Measurements from ENCODE around the gene HHATL. TPM values are rescaled to one million over a fixed set of nuclear protein-coding genes. Genes with fewer than 3 reads are reported as not detected.

The HHATL gene
- total and polyA plus RNA-seq, 4 donors, result 0.17 TPM; not detected in 3

GRCh38 chr3:42701371-42702065 lies 1.1 kb downstream of the HHATL start:
- Histone ChIP-seq H3K9me3 (ENCODE audit: control insufficient read depth in 4 of 4, low read length in 3 of 4) (no peaks in the 10 kb centered on the region), H3K27ac (ENCODE audit: low read depth in 1 of 2, low read length in 2 of 2) (no peak overlapping the region), H3K4me1 (ENCODE audit: control insufficient read depth in 4 of 4, insufficient read depth in 4 of 4, low read length in 3 of 4) (no peaks in the 10 kb centered on the region), H3K4me3 (ENCODE audit: low read depth in 1 of 3, low read length in 3 of 3) (no peak overlapping the region), H3K9ac (ENCODE audit: low read depth in 1 of 2, low read length in 2 of 2) (no peak overlapping the region), H3K27me3 (ENCODE audit: control insufficient read depth in 4 of 4, insufficient read depth in 4 of 4, low read length in 3 of 4) (no peaks in the 10 kb centered on the region), H3K36me3 (ENCODE audit: control insufficient read depth in 4 of 4, insufficient read depth in 3 of 4, low read depth in 1 of 4, low read length in 3 of 4) (no peaks in the 10 kb centered on the region)
- TF ChIP-seq YY1 (IDR thresholded peaks at IDR 0.05) (no peak), REST (IDR thresholded peaks at IDR 0.05) (peak; percentile 98), SP1 (IDR thresholded peaks at IDR 0.05) (no peak)
- 46% methylated on average over 15 of the region's 15 CpGs for WGBS
- DNase-seq (ENCODE audit: low spot score), result peak; percentile 65

- TF ChIP-seq GABPA (IDR thresholded peaks at IDR 0.05 in 1 of 2, conservative IDR thresholded peaks at IDR 0.05 in 1 of 2) (no peak), FOXA2 (IDR thresholded peaks at IDR 0.05) (no peak), SP1 (IDR thresholded peaks at IDR 0.05) (no peak), ATF3 (IDR thresholded peaks at IDR 0.05) (no peak), CTCF (IDR thresholded peaks at IDR 0.05; ENCODE audit: low read depth, low read length, missing input control) (no peak), HNF4A (conservative IDR thresholded peaks at IDR 0.05) (no peak), ZBTB33 (IDR thresholded peaks at IDR 0.05) (no peak), REST (IDR thresholded peaks at IDR 0.05) (no peak), RAD21 (IDR thresholded peaks at IDR 0.05) (no peak), EGR1 (IDR thresholded peaks at IDR 0.05; ENCODE audit: low read depth in 2 of 2) (no peak), JUND (IDR thresholded peaks at IDR 0.05) (no peak), HNF4G (IDR thresholded peaks at IDR 0.05) (no peak), YY1 (IDR thresholded peaks at IDR 0.05) (no peak), TAF1 (conservative IDR thresholded peaks at IDR 0.05) (no peak), FOXA1 (IDR thresholded peaks at IDR 0.05) (no peak), RXRA (IDR thresholded peaks at IDR 0.05) (no peak), NR2F2 (IDR thresholded peaks at IDR 0.05) (no peak)
- TF ChIP-seq, protein P1, sequence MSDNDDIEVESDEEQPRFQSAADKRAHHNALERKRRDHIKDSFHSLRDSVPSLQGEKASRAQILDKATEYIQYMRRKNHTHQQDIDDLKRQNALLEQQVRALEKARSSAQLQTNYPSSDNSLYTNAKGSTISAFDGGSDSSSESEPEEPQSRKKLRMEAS (IDR thresholded peaks at IDR 0.05), result no peak
- no peak for DNase-seq (ENCODE audit: low spot score)
- Histone ChIP-seq H3K36me3 (ENCODE audit: control insufficient read depth in 4 of 4, insufficient read depth in 3 of 4, low read depth in 1 of 4, low read length in 3 of 4) (no peaks in the 10 kb centered on the region), H3K27ac (ENCODE audit: low read depth in 1 of 2, low read length in 2 of 2) (no peak overlapping the region), H3K4me1 (ENCODE audit: control insufficient read depth in 4 of 4, insufficient read depth in 4 of 4, low read length in 3 of 4) (no peaks in the 10 kb centered on the region), H3K27me3 (ENCODE audit: control insufficient read depth in 4 of 4, insufficient read depth in 4 of 4, low read length in 3 of 4) (no peaks in the 10 kb centered on the region), H3K9ac (ENCODE audit: low read depth in 1 of 2, low read length in 2 of 2) (no peak overlapping the region), H3K9me3 (ENCODE audit: control insufficient read depth in 4 of 4, low read length in 3 of 4) (no peaks in the 10 kb centered on the region), H3K4me3 (ENCODE audit: low read depth in 1 of 3, low read length in 3 of 3) (no peak overlapping the region)
- WGBS, result 69% methylated on average over 15 of the region's 15 CpGs
These were observed 2.0 kb downstream of the HHATL start for GRCh38 chr3:42700366-42701288.

Measured in liver (tissue), 9 donors.